ENCODE measurements around the gene SPTBN4. TPM values are rescaled to one million over a fixed set of nuclear protein-coding genes. Genes with fewer than 3 reads are reported as not detected.
"Not testable (repeated sequence)": the region's sequence is repeated elsewhere in the genome, so short reads cannot be mapped to it uniquely, and the experiment has no call there.

SPTBN4 gene
- total RNA-seq, 5 donors from 2014 or later (not counting 1 experiment from before 2014, with no cell fraction given), result 0.37 to 1.2 (median 0.66) TPM

DNA sequence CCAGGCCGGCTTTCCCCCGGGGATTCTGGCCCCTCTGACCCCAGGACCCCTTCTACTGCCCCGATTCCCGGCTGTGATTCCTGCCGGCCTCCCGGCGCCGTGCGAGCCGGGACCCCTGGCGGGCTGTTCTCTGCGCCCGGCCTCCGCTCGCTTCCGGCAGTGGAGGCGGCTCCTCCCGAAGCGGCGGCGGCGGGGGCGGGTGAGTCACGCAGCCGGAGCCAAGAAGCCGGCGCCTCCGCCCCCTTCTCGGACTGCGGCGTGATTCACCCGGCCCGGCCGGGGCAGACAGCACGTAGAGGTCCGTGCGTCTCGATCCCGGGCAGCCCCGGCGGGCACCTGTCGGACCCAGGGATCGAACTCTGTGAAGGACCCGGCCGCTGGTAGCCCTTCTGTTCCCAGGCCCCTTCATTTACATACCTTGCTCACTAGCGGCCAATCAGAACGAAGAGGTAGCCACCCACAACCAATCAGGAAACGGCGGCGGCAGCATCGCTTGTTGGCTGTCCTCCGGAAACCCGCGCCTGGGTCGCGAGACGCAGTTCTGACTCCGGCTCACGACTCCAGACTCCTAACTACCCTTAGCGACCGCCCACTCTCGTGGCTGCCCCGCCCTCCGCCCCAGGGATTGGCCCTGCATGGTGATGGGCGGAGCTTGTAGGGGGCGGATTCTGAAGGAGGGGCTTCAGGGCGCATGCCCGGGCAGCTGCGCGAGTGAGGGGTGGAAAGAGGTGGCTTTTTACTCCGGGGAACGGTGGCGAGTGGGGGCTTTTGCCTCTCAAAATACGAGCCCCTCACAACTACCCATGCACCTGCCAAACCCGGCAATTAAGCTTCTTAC is 41.1 kb upstream of the SPTBN4 start, which contains the start of gene SERTAD1:
TSS of gene SERTAD1 (minus strand) at position 543 of the 838 bp plus-strand sequence. CDS start 2,446 bp downstream, outside the sequence.
- H3K36me3 ChIP-seq (ENCODE audit: control insufficient read depth in 2 of 2, extremely low read depth in 1 of 2, insufficient read depth in 1 of 2, low read length in 1 of 2), result peaks cover 0 to 7% of the 10 kb centered on the region in 2 donors
- Mint-ChIP-seq H3K9me3 (no peaks in the 10 kb centered on the region), H3K27ac (peak within 1 kb of the TSS; percentile 97 to 99), H3K4me1 (peaks cover 26 to 32% (median 32%) of the 10 kb centered on the region in 3 donors), H3K27me3 (no peaks in the 10 kb centered on the region), H3K4me3 (peak within 1 kb of the TSS; percentile 85 to 98 (median 94)), H3K36me3 (peaks cover 5% of the 10 kb centered on the region)
- H3K4me3 ChIP-seq (ENCODE audit: control insufficient read depth in 1 of 2, extremely low read depth in 1 of 2, low read length in 1 of 2), result peak within 1 kb of the TSS; percentile 90 to 99
- ATAC-seq (replicated peaks in 1 of 4) (peak; percentile 82 to 92 (median 88)), DNase-seq (peak; percentile 99 to 100 (median 100))
- ChIA-PET CTCF (interaction anchor here (0.6 to 1.7 kb wide), 5 partner anchors 17 to 177 kb away, joined by 3 to 18 read pairs (median 4); partner anchors contain the start of gene BLVRB (in 1 of the 2)), POLR2A (interaction anchor here (0.5 to 1.8 kb wide), 5 partner anchors 11 to 838 kb away, joined by 3 to 10 read pairs (median 3); partner anchors contain the start of genes BLVRB (in 1 of the 2), HNRNPUL1 (in 1 of the 2) and SERTAD3 (in 1 of the 2))
- peak within 1 kb of the TSS; percentile 89 for H3K27ac ChIP-seq (ENCODE audit: low read length)
- peaks cover 12 to 39% of the 10 kb centered on the region in 2 experiments for H3K4me1 ChIP-seq (ENCODE audit: control insufficient read depth in 1 of 2, extremely low read depth in 1 of 2, insufficient read depth in 2 of 2, low read length in 2 of 2)
- H3K27me3 ChIP-seq (replicated peaks in 1 of 2; ENCODE audit: control insufficient read depth in 2 of 2, extremely low read depth in 1 of 2, insufficient read depth in 2 of 2, low read length in 1 of 2), result no peaks in the 10 kb centered on the region
- no peaks in the 10 kb centered on the region for H3K9me3 ChIP-seq
- WGBS (ENCODE audit: insufficient coverage), result under 1% methylated on average over 54 of the region's 75 CpGs

DNA sequence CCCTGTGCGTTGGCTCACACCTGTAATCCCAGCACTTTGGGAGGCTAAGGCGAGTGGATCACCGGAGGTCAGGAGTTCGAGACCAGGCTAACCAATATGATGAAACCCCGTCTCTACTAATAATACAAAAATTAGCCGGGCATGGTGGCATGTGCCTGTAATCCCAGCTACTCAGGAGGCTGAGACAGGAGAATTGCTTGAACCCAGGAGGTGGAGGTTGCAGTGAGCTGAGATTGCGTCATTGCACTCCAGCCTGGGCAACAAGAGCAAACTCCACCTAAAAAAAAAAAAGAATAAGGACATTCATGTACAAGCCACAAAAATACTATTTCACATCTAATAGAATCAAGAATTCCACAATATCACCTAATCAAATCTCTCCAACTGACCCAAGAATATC is 38.6 kb upstream of the SPTBN4 start:
- H3K4me3 ChIP-seq (ENCODE audit: control insufficient read depth in 1 of 2, extremely low read depth in 1 of 2, low read length in 1 of 2); H3K36me3 ChIP-seq (ENCODE audit: control insufficient read depth in 2 of 2, extremely low read depth in 1 of 2, insufficient read depth in 1 of 2, low read length in 1 of 2); H3K9me3 Mint-ChIP-seq; H3K4me3 Mint-ChIP-seq; H3K27me3 Mint-ChIP-seq; ATAC-seq (replicated peaks in 1 of 4); POLR2A ChIA-PET; DNase-seq; H3K27ac ChIP-seq (ENCODE audit: low read length); H3K27ac Mint-ChIP-seq; H3K9me3 ChIP-seq; H3K27me3 ChIP-seq (replicated peaks in 1 of 2; ENCODE audit: control insufficient read depth in 2 of 2, extremely low read depth in 1 of 2, insufficient read depth in 2 of 2, low read length in 1 of 2); H3K36me3 Mint-ChIP-seq: not testable (repeated sequence)
- peaks cover 10 to 23% of the 10 kb centered on the region in 2 experiments for H3K4me1 ChIP-seq (ENCODE audit: control insufficient read depth in 1 of 2, extremely low read depth in 1 of 2, insufficient read depth in 2 of 2, low read length in 2 of 2)
- peaks cover 17 to 27% (median 22%) of the 10 kb centered on the region in 3 donors for H3K4me1 Mint-ChIP-seq
- CTCF ChIA-PET, result interaction anchor here in 1 of 2 donors (0.7 to 1.5 kb wide), 2 partner anchors 15 to 121 kb away, joined by 3 to 4 read pairs; no protein-coding TSS in a partner anchor
- no CpG with 5 or more reads among the region's 7 CpGs for WGBS (ENCODE audit: insufficient coverage)

DNA sequence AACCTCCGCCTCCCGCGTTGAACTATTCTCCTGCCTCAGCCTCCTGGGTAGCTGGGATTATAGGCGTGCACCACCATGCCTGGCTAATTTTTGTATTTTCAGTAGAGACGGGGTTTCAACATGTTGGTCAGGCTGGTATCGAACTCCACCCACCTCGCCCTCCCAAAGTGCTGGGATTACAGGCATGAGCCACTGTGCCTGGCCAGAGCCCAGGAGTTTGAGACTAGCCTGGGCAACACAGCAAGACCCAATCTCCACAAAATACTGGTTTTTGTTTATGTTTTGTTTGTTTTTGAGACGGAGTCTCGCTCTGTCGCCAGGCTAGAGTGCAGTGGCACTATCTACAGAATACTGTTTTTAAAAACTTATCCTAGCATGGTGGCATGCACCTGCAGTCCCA is 36.6 kb upstream of the SPTBN4 start:
- CTCF ChIA-PET, result interaction anchor here in 1 of 2 donors (0.5 to 1.0 kb wide), 3 partner anchors 9 to 828 kb away, joined by 3 read pairs; no protein-coding TSS in a partner anchor
- H3K4me3 Mint-ChIP-seq; H3K9me3 ChIP-seq; H3K36me3 ChIP-seq (ENCODE audit: control insufficient read depth in 2 of 2, extremely low read depth in 1 of 2, insufficient read depth in 1 of 2, low read length in 1 of 2); H3K27me3 ChIP-seq (replicated peaks in 1 of 2; ENCODE audit: control insufficient read depth in 2 of 2, extremely low read depth in 1 of 2, insufficient read depth in 2 of 2, low read length in 1 of 2); DNase-seq; ATAC-seq (replicated peaks in 1 of 4); H3K27ac ChIP-seq (ENCODE audit: low read length); POLR2A ChIA-PET; H3K36me3 Mint-ChIP-seq; H3K27me3 Mint-ChIP-seq; H3K4me3 ChIP-seq (ENCODE audit: control insufficient read depth in 1 of 2, extremely low read depth in 1 of 2, low read length in 1 of 2); H3K27ac Mint-ChIP-seq; H3K9me3 Mint-ChIP-seq: not testable (repeated sequence)
- peaks cover 11 to 26% (median 17%) of the 10 kb centered on the region in 3 donors for H3K4me1 Mint-ChIP-seq
- 94% methylated on average over 5 of the region's 10 CpGs for WGBS (ENCODE audit: insufficient coverage)
- H3K4me1 ChIP-seq (ENCODE audit: control insufficient read depth in 1 of 2, extremely low read depth in 1 of 2, insufficient read depth in 2 of 2, low read length in 2 of 2), result peaks cover 7 to 20% of the 10 kb centered on the region in 2 experiments

DNA sequence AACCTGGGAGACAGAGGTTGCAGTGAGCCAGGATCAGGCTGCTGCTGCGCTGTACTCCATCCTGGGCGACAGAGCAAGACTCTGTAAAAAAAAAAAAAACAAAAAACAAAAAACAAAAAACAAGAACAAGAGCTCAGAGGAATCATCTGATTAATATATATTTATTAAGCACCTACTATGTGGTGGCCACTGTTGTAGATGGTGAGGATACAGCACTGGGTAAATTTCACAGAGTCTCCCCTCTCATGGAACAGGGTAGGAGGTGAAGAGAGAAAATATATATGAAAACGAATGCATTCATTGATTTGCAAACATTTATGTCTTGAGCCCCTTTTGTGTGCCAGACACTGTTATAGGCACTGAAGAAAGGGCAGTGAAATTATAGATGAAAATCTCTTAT is 35.1 kb upstream of the SPTBN4 start:
- H3K4me3 Mint-ChIP-seq, result peak overlapping the region in 2 of 3 donors; percentile 24 to 30
- H3K36me3 ChIP-seq (ENCODE audit: control insufficient read depth in 2 of 2, extremely low read depth in 1 of 2, insufficient read depth in 1 of 2, low read length in 1 of 2), result no peaks in the 10 kb centered on the region
- no peaks in the 10 kb centered on the region for H3K9me3 Mint-ChIP-seq
- no peak overlapping the region for H3K27ac ChIP-seq (ENCODE audit: low read length)
- no peaks in the 10 kb centered on the region for H3K36me3 Mint-ChIP-seq
- POLR2A ChIA-PET, result no interaction called here
- H3K27ac Mint-ChIP-seq, result peak overlapping the region in 1 of 2 donors; percentile 11
- DNase-seq, result no peak
- peaks cover 3 to 13% of the 10 kb centered on the region in 2 experiments for H3K4me1 ChIP-seq (ENCODE audit: control insufficient read depth in 1 of 2, extremely low read depth in 1 of 2, insufficient read depth in 2 of 2, low read length in 2 of 2)
- CTCF ChIA-PET, result no interaction called here
- H3K27me3 Mint-ChIP-seq, result no peaks in the 10 kb centered on the region
- ATAC-seq (replicated peaks in 1 of 4), result no peak
- H3K9me3 ChIP-seq, result no peaks in the 10 kb centered on the region
- no CpG with 5 or more reads among the region's 3 CpGs for WGBS (ENCODE audit: insufficient coverage)
- no peak overlapping the region for H3K4me3 ChIP-seq (ENCODE audit: control insufficient read depth in 1 of 2, extremely low read depth in 1 of 2, low read length in 1 of 2)
- peaks cover 7 to 23% (median 15%) of the 10 kb centered on the region in 3 donors for H3K4me1 Mint-ChIP-seq
- peaks cover 0 to 4% of the 10 kb centered on the region in 2 experiments for H3K27me3 ChIP-seq (replicated peaks in 1 of 2; ENCODE audit: control insufficient read depth in 2 of 2, extremely low read depth in 1 of 2, insufficient read depth in 2 of 2, low read length in 1 of 2)

GRCh38 chr19:40432760-40433159 is 34.0 kb upstream of the SPTBN4 start:
- H3K9me3 ChIP-seq; H3K4me3 ChIP-seq (ENCODE audit: control insufficient read depth in 1 of 2, extremely low read depth in 1 of 2, low read length in 1 of 2); H3K27me3 ChIP-seq (replicated peaks in 1 of 2; ENCODE audit: control insufficient read depth in 2 of 2, extremely low read depth in 1 of 2, insufficient read depth in 2 of 2, low read length in 1 of 2); DNase-seq; ATAC-seq (replicated peaks in 1 of 4); H3K36me3 ChIP-seq (ENCODE audit: control insufficient read depth in 2 of 2, extremely low read depth in 1 of 2, insufficient read depth in 1 of 2, low read length in 1 of 2); H3K27me3 Mint-ChIP-seq; POLR2A ChIA-PET; H3K27ac ChIP-seq (ENCODE audit: low read length); H3K9me3 Mint-ChIP-seq; H3K36me3 Mint-ChIP-seq: not testable (repeated sequence)
- H3K4me1 Mint-ChIP-seq, result peaks cover 7 to 21% (median 15%) of the 10 kb centered on the region in 3 donors
- peaks cover 3 to 13% of the 10 kb centered on the region in 2 experiments for H3K4me1 ChIP-seq (ENCODE audit: control insufficient read depth in 1 of 2, extremely low read depth in 1 of 2, insufficient read depth in 2 of 2, low read length in 2 of 2)
- peak overlapping the region; percentile 87 to 95 (median 89) for H3K4me3 Mint-ChIP-seq
- CTCF ChIA-PET, result interaction anchor here in 1 of 2 donors (0.7 kb wide), 1 partner anchor 12 kb away, joined by 4 read pairs; no protein-coding TSS in a partner anchor
- 100% methylated on average over 1 of the region's 7 CpGs for WGBS (ENCODE audit: insufficient coverage)
- H3K27ac Mint-ChIP-seq, result peak overlapping the region; percentile 97 to 99

Measured in T-cell (primary cell).